GM12875 (cell line): Measurements from ENCODE around the gene PABPC4L.

Experiments
- H3K4me3 ChIP-seq: one replicate; pipeline ENCODE4 v1.5.1; 2011; ENCODE audit warnings: low read depth, low read length, control low read depth
- TF ChIP-seq, protein P1 (sequence below): IDR thresholded peaks from 2 replicates; pipeline ENCODE4 v1.5.1; 2011; ENCODE audit warnings: low read depth, mild to moderate bottlenecking, control low read depth, inconsistent platforms, low read length, moderate library complexity, borderline replicate concordance; ENCODE audit not compliant: insufficient read depth

PABPC4L gene

DNA sequence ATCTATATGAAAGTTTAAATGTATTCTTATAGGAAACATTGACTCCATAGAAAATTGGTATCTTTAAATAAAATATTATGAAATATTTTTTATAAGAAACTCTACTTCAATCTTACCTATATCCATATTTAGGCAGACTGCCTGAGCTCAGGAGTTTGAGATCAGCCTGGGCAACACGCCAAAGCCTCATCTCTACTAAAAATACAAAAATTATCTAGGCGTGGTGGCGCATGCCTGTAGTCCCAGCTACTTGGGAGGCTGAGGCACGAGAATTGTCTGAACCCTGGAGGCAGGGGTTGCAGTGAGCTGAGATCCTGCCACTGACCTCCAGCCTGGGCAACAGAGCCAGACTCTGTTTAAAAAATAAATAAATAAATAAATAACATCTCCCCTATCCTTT lies 47.5 kb downstream of the PABPC4L start:
- TF ChIP-seq, protein P1, sequence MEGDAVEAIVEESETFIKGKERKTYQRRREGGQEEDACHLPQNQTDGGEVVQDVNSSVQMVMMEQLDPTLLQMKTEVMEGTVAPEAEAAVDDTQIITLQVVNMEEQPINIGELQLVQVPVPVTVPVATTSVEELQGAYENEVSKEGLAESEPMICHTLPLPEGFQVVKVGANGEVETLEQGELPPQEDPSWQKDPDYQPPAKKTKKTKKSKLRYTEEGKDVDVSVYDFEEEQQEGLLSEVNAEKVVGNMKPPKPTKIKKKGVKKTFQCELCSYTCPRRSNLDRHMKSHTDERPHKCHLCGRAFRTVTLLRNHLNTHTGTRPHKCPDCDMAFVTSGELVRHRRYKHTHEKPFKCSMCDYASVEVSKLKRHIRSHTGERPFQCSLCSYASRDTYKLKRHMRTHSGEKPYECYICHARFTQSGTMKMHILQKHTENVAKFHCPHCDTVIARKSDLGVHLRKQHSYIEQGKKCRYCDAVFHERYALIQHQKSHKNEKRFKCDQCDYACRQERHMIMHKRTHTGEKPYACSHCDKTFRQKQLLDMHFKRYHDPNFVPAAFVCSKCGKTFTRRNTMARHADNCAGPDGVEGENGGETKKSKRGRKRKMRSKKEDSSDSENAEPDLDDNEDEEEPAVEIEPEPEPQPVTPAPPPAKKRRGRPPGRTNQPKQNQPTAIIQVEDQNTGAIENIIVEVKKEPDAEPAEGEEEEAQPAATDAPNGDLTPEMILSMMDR = no peak
- H3K4me3 ChIP-seq = no peak overlapping the region

DNA sequence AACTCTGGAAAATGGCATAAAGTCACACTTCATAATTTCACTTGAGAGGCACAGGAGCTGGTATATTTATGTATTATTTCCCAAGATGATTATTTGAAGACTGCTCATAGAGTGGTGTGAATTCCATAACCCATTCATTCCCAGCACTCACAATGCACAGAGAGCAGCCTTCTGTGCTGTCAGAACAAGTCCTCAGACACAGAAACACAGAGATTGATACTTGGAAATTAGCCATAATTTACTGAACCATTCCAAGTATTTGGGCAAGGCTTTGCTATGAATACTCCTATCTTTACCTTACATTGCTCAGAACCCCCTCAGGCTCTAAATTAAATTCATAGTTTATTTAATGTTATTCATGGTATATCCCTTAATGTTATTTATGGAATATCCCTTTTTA lies 53.6 kb downstream of the PABPC4L start:
- no peak overlapping the region for H3K4me3 ChIP-seq
- TF ChIP-seq, protein P1 = no peak
